WTC11 (cell line): Measurements from ENCODE around the gene PAK6. TPM values are rescaled to one million over a fixed set of nuclear protein-coding genes. Genes with fewer than 3 reads are reported as not detected.

Source experiments
- ATAC-seq: fragments of 200-7000 bp; cut with Tn5 transposase; 2 replicates; pipeline ENCODE4 v1.10.0; 2021; ENCODE audit warnings: mild to moderate bottlenecking, moderate library complexity
- CTCF ChIA-PET: fragments of 300-600 bp; sonication (Branson Sonifier 250); formaldehyde crosslinking; loops from one replicate; lab custom pipeline; 2021; ENCODE audit warnings: antibody characterized with exemption; lab: Charles Lee
- POLR2A ChIA-PET: fragments of 350-600 bp; sonication (Branson Sonifier 250); formaldehyde crosslinking; loops from one replicate; lab custom pipeline; 2021; ENCODE audit warnings: antibody characterized with exemption; lab: Charles Lee
- DNase-seq: peaks from one replicate; pipeline ENCODE4 v3.0.0; 2021; ENCODE audit warnings: low spot score
- H3K27ac Mint-ChIP-seq: 2 replicates; pipeline ENCODE4 v1.8.0; 2021; ENCODE audit warnings: mixed read lengths
- H3K27me3 Mint-ChIP-seq: 2 replicates; pipeline ENCODE4 v1.8.0; 2021; ENCODE audit warnings: low read depth, mild to moderate bottlenecking, moderate library complexity, mixed read lengths
- H3K36me3 Mint-ChIP-seq: 2 replicates; pipeline ENCODE4 v1.8.0; 2021; ENCODE audit warnings: mixed read lengths
- H3K4me1 Mint-ChIP-seq: 2 replicates; pipeline ENCODE4 v1.8.0; 2022; ENCODE audit warnings: mixed read lengths
- H3K4me3 Mint-ChIP-seq: 2 replicates; pipeline ENCODE4 v1.8.0; 2021; ENCODE audit warnings: mild to moderate bottlenecking, moderate library complexity, mixed read lengths
- H3K9me3 Mint-ChIP-seq: 2 replicates; pipeline ENCODE4 v1.8.0; 2021; ENCODE audit warnings: mixed read lengths
- ATF1 ChIP-seq: sonication (generic); formaldehyde crosslinking; IDR thresholded peaks from 2 replicates; pipeline ENCODE4 v1.8.1; 2023; ENCODE audit warnings: mild to moderate bottlenecking, moderate library complexity, missing genetic modification reagents
- FOXJ3 ChIP-seq: sonication (generic); formaldehyde crosslinking; IDR thresholded peaks from 2 replicates; pipeline ENCODE4 v1.9.0; 2021; ENCODE audit warnings: missing genetic modification reagents, mild to moderate bottlenecking, borderline replicate concordance
- FOXP4 ChIP-seq: sonication (generic); formaldehyde crosslinking; IDR thresholded peaks from 2 replicates; pipeline ENCODE4 v1.8.0; 2022; ENCODE audit warnings: mild to moderate bottlenecking, missing genetic modification reagents
- JUN ChIP-seq: sonication (generic); formaldehyde crosslinking; IDR thresholded peaks from 2 replicates; pipeline ENCODE4 v1.8.0; 2023; ENCODE audit warnings: mild to moderate bottlenecking, missing genetic modification reagents
- MLX ChIP-seq: sonication (generic); formaldehyde crosslinking; IDR thresholded peaks from 2 replicates; pipeline ENCODE4 v1.8.1; 2023; ENCODE audit warnings: mild to moderate bottlenecking, missing genetic modification reagents, moderate library complexity
- NR2C2 ChIP-seq: sonication (generic); formaldehyde crosslinking; IDR thresholded peaks from 2 replicates; pipeline ENCODE4 v1.8.0; 2022; ENCODE audit warnings: mild to moderate bottlenecking, missing genetic modification reagents
- NR3C1 ChIP-seq: sonication (generic); formaldehyde crosslinking; conservative IDR thresholded peaks from 2 replicates; pipeline ENCODE4 v1.8.1; 2023; ENCODE audit warnings: low read depth, mild to moderate bottlenecking, missing genetic modification reagents
- ZNF232 ChIP-seq: sonication (generic); formaldehyde crosslinking; IDR thresholded peaks from 2 replicates; pipeline ENCODE4 v1.8.0; 2022; ENCODE audit warnings: mild to moderate bottlenecking, missing genetic modification reagents
- ZNF416 ChIP-seq: fragments of 250-450 bp; sonication (Bioruptor Pico); IDR thresholded peaks from 2 replicates; pipeline ENCODE4 v1.9.0; 2021; ENCODE audit warnings: mild to moderate bottlenecking, inconsistent platforms
- ZNF512 ChIP-seq: sonication (generic); formaldehyde crosslinking; IDR thresholded peaks from 2 replicates; pipeline ENCODE4 v1.8.1; 2022; ENCODE audit warnings: missing genetic modification reagents, borderline replicate concordance
- ZNF671 ChIP-seq: fragments of 250-450 bp; sonication (Bioruptor Pico); IDR thresholded peaks from 2 replicates; pipeline ENCODE4 v1.8.0; 2021; ENCODE audit warnings: mild to moderate bottlenecking
- total RNA-seq: library from RNA; stranded (reverse); gene quantifications from 3 replicates; pipeline ENCODE4 v1.2.3, GENCODE V29; 2021
- TF ChIP-seq, protein P1 (sequence below): sonication (generic); formaldehyde crosslinking; IDR thresholded peaks from 2 replicates; pipeline ENCODE4 v1.8.1; 2023; ENCODE audit warnings: mild to moderate bottlenecking, missing genetic modification reagents, borderline replicate concordance
- TF ChIP-seq, protein P2 (sequence below): fragments of 250-450 bp; sonication (Bioruptor Pico); IDR thresholded peaks from 2 replicates; pipeline ENCODE4 v1.8.0; 2021; ENCODE audit warnings: mild to moderate bottlenecking

Gene PAK6
- total RNA-seq, 1 experiment from 2014 or later: 11.7 TPM

- TF ChIP-seq FOXP4 (CRISPR knock-in tag): no peak
- TF ChIP-seq FOXJ3 (CRISPR knock-in tag): no peak
- no peak for TF ChIP-seq ATF1 (CRISPR knock-in tag)
- no peak for TF ChIP-seq MLX (CRISPR knock-in tag)
- TF ChIP-seq, protein P1, sequence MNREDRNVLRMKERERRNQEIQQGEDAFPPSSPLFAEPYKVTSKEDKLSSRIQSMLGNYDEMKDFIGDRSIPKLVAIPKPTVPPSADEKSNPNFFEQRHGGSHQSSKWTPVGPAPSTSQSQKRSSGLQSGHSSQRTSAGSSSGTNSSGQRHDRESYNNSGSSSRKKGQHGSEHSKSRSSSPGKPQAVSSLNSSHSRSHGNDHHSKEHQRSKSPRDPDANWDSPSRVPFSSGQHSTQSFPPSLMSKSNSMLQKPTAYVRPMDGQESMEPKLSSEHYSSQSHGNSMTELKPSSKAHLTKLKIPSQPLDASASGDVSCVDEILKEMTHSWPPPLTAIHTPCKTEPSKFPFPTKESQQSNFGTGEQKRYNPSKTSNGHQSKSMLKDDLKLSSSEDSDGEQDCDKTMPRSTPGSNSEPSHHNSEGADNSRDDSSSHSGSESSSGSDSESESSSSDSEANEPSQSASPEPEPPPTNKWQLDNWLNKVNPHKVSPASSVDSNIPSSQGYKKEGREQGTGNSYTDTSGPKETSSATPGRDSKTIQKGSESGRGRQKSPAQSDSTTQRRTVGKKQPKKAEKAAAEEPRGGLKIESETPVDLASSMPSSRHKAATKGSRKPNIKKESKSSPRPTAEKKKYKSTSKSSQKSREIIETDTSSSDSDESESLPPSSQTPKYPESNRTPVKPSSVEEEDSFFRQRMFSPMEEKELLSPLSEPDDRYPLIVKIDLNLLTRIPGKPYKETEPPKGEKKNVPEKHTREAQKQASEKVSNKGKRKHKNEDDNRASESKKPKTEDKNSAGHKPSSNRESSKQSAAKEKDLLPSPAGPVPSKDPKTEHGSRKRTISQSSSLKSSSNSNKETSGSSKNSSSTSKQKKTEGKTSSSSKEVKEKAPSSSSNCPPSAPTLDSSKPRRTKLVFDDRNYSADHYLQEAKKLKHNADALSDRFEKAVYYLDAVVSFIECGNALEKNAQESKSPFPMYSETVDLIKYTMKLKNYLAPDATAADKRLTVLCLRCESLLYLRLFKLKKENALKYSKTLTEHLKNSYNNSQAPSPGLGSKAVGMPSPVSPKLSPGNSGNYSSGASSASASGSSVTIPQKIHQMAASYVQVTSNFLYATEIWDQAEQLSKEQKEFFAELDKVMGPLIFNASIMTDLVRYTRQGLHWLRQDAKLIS (CRISPR knock-in tag): no peak
These were observed 53.4 kb downstream of the PAK6 start (continued) for GRCh38 chr15:40292246-40292645.

GRCh38 chr15:40293006-40293405 is 54.1 kb downstream of the PAK6 start:
- Mint-ChIP-seq H3K4me1 (peaks cover 27% of the 10 kb centered on the region), H3K27me3 (peaks cover 42% of the 10 kb centered on the region), H3K9me3 (no peaks in the 10 kb centered on the region), H3K36me3 (no peaks in the 10 kb centered on the region), H3K27ac (no peak overlapping the region), H3K4me3 (no peak overlapping the region)
- DNase-seq (no peak), ATAC-seq (no peak)
- TF ChIP-seq ZNF512 (CRISPR knock-in tag) (no peak), ZNF232 (CRISPR knock-in tag) (no peak), ZNF416 (CRISPR knock-in tag) (no peak), JUN (CRISPR knock-in tag) (no peak), NR3C1 (no peak), ZNF671 (CRISPR knock-in tag) (no peak), NR2C2 (CRISPR knock-in tag) (no peak)
- TF ChIP-seq, protein P2, sequence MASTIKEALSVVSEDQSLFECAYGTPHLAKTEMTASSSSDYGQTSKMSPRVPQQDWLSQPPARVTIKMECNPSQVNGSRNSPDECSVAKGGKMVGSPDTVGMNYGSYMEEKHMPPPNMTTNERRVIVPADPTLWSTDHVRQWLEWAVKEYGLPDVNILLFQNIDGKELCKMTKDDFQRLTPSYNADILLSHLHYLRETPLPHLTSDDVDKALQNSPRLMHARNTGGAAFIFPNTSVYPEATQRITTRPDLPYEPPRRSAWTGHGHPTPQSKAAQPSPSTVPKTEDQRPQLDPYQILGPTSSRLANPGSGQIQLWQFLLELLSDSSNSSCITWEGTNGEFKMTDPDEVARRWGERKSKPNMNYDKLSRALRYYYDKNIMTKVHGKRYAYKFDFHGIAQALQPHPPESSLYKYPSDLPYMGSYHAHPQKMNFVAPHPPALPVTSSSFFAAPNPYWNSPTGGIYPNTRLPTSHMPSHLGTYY (CRISPR knock-in tag): no peak
- ChIA-PET CTCF (interaction anchor here (0.6 to 13.0 kb wide), 6 partner anchors 13 to 160 kb away, joined by 3 to 341 read pairs (median 6); partner anchors contain the start of genes INAFM2 and PLCB2), POLR2A (interaction anchor here (1.0 kb wide), 1 partner anchor 8 kb away, joined by 3 read pairs; no protein-coding TSS in a partner anchor)
